ENCODE results near the gene SIAH2. TPM values are rescaled to one million over a fixed set of nuclear protein-coding genes. Genes with fewer than 3 reads are reported as not detected.

The SIAH2 gene
- total and polyA plus RNA-seq, 2 experiments from 2014 or later, result 43.6 to 57.9 TPM

GRCh38 chr3:150793641-150794040, 30.7 kb upstream of the SIAH2 start:
- Histone ChIP-seq H4K20me1 (ENCODE audit: insufficient read depth, poor library complexity, severe bottlenecking) (no peaks in the 10 kb centered on the region), H2AFZ (no peak overlapping the region), H3K27ac (no peak overlapping the region), H3K79me2 (no peaks in the 10 kb centered on the region), H3K4me2 (no peak overlapping the region), H3K9me2 (replicated peaks; ENCODE audit: insufficient read depth) (no peaks in the 10 kb centered on the region), H3K4me3 (no peak overlapping the region), H3K36me3 (replicated peaks; ENCODE audit: insufficient read depth, low read depth) (no peaks in the 10 kb centered on the region), H3K27me3 (no peaks in the 10 kb centered on the region), H3K9me3 (ENCODE audit: low read depth) (no peaks in the 10 kb centered on the region), H3K4me1 (ENCODE audit: insufficient read depth) (peaks cover 5% of the 10 kb centered on the region)
- no peak for TF ChIP-seq EZH2 (IDR thresholded peaks at IDR 0.05; ENCODE audit: borderline replicate concordance)
- TF ChIP-seq EZH2phosphoT487 (IDR thresholded peaks at IDR 0.05; ENCODE audit: low read depth, severe bottlenecking, unreplicated experiment), result no peak
- TF ChIP-seq CTCF (IDR thresholded peaks at IDR 0.05; ENCODE audit: poor library complexity), result no peak
- no peak for DNase-seq (ENCODE audit: low spot score)
- WGBS (ENCODE audit: low lambda C conversion rate, missing lambda C conversion rate), result 76% methylated on average over 4 of the region's 4 CpGs

DNA sequence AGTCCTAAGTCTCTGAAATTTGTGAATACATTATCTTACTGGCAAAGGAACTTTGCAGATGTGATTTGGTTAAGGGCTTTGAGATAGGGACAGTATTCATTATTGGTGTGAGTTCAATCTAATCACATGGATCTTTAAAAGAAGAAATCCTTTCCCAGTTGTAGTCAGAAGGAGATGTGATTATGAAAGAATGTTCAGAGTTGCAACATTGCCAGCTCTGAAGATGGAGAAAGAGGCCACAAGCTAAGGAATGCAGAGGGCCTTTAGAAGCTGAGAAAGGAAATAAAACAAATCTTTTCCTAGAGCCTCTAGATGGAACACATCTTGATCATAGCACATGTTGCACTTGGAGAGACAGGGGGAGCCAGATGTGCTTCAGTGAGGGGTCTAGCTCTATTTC, 27.7 kb upstream of the SIAH2 start:
- no peak overlapping the region for H3K27ac ChIP-seq
- no peak for DNase-seq (ENCODE audit: low spot score)
- no peak overlapping the region for H3K4me3 ChIP-seq
- no peaks in the 10 kb centered on the region for H3K4me1 ChIP-seq (ENCODE audit: insufficient read depth)
- H3K9me3 ChIP-seq (ENCODE audit: low read depth), result no peaks in the 10 kb centered on the region
- no peaks in the 10 kb centered on the region for H3K36me3 ChIP-seq (replicated peaks; ENCODE audit: insufficient read depth, low read depth)
- H4K20me1 ChIP-seq (ENCODE audit: insufficient read depth, poor library complexity, severe bottlenecking), result no peaks in the 10 kb centered on the region
- no peak overlapping the region for H3K4me2 ChIP-seq
- no peak overlapping the region for H2AFZ ChIP-seq
- no peaks in the 10 kb centered on the region for H3K27me3 ChIP-seq
- H3K79me2 ChIP-seq, result no peaks in the 10 kb centered on the region
- TF ChIP-seq EZH2 (IDR thresholded peaks at IDR 0.05; ENCODE audit: borderline replicate concordance) (no peak), EZH2phosphoT487 (IDR thresholded peaks at IDR 0.05; ENCODE audit: low read depth, severe bottlenecking, unreplicated experiment) (no peak)
- H3K9me2 ChIP-seq (replicated peaks; ENCODE audit: insufficient read depth), result no peaks in the 10 kb centered on the region

DNA sequence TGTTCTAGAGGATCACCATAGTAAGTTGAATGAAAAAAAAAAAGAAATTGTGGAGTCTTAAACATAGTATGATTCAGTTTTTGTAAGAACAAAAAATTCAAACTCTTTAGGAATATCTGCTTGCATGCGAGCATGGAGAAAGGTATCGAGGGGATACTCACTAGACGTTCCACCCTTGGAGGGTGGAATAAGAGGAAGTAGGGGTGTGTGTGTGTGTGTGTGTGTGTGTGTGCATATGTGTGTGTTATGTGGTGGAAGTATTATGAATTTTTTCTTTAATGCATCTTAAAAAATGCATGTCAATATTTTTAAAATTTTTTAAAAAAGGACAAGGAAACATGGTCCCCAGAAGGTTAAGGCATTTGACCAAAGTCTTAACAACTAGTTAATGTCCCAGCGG, 26.5 kb upstream of the SIAH2 start:
- Histone ChIP-seq H3K36me3 (replicated peaks; ENCODE audit: insufficient read depth, low read depth) (no peaks in the 10 kb centered on the region), H3K9me2 (replicated peaks; ENCODE audit: insufficient read depth) (no peaks in the 10 kb centered on the region), H3K9me3 (ENCODE audit: low read depth) (no peaks in the 10 kb centered on the region), H3K4me1 (ENCODE audit: insufficient read depth) (no peaks in the 10 kb centered on the region), H2AFZ (no peak overlapping the region), H3K27me3 (no peaks in the 10 kb centered on the region), H3K4me2 (no peak overlapping the region), H4K20me1 (ENCODE audit: insufficient read depth, poor library complexity, severe bottlenecking) (no peaks in the 10 kb centered on the region), H3K4me3 (no peak overlapping the region), H3K79me2 (no peaks in the 10 kb centered on the region), H3K27ac (no peak overlapping the region)
- 84% methylated on average over 4 of the region's 4 CpGs for WGBS (ENCODE audit: low lambda C conversion rate, missing lambda C conversion rate)
- DNase-seq (ENCODE audit: low spot score), result no peak
- TF ChIP-seq CTCF (IDR thresholded peaks at IDR 0.05; ENCODE audit: poor library complexity) (no peak), EZH2 (IDR thresholded peaks at IDR 0.05; ENCODE audit: borderline replicate concordance) (no peak), EZH2phosphoT487 (IDR thresholded peaks at IDR 0.05; ENCODE audit: low read depth, severe bottlenecking, unreplicated experiment) (no peak)

DNA sequence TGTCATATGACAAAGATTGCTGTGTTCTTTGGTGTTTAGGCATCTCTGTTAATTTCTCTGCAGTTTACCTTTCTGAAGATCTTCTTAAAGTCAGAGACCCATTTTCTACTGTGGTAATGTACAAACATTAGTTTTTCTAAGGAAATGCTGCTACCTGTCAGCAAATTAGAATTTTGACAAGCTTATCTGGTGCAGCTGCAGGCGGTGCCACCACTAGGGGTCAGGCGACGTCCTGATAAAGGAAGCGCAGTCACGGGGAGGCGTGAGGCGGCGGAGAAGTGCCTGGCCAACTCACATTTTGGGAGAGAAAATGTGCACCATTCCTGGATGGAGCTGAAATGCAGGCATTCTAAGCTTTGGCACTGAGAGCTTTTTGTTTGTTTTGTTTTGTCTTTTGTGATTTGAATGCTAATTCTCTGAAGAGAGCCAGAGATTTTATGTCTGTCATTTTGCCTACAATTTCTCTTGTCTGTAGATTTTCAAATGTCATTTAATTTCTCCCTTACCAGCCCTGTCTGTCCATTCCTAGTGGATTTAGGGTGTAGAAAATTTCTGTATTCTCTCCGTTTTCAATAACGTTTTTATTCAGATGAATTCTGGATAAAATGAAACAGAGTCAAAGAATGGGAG, 24.9 kb upstream of the SIAH2 start:
- Histone ChIP-seq H3K27ac (no peak overlapping the region), H3K4me2 (peak overlapping the region; percentile 46), H3K4me3 (no peak overlapping the region), H4K20me1 (ENCODE audit: insufficient read depth, poor library complexity, severe bottlenecking) (no peaks in the 10 kb centered on the region), H3K9me3 (ENCODE audit: low read depth) (no peaks in the 10 kb centered on the region), H2AFZ (peak overlapping the region; percentile 29), H3K4me1 (ENCODE audit: insufficient read depth) (no peaks in the 10 kb centered on the region), H3K36me3 (replicated peaks; ENCODE audit: insufficient read depth, low read depth) (no peaks in the 10 kb centered on the region), H3K9me2 (replicated peaks; ENCODE audit: insufficient read depth) (no peaks in the 10 kb centered on the region), H3K27me3 (no peaks in the 10 kb centered on the region), H3K79me2 (no peaks in the 10 kb centered on the region)
- peak; percentile 96 for TF ChIP-seq CTCF (IDR thresholded peaks at IDR 0.05; ENCODE audit: poor library complexity)
- no peak for TF ChIP-seq EZH2 (IDR thresholded peaks at IDR 0.05; ENCODE audit: borderline replicate concordance)
- no peak for TF ChIP-seq EZH2phosphoT487 (IDR thresholded peaks at IDR 0.05; ENCODE audit: low read depth, severe bottlenecking, unreplicated experiment)
- DNase-seq (ENCODE audit: low spot score), result peak; percentile 91
- 5% methylated on average over 10 of the region's 10 CpGs for WGBS (ENCODE audit: low lambda C conversion rate, missing lambda C conversion rate)
